ENCODE measurements around the gene GOSR2.

The GOSR2 gene

DNA sequence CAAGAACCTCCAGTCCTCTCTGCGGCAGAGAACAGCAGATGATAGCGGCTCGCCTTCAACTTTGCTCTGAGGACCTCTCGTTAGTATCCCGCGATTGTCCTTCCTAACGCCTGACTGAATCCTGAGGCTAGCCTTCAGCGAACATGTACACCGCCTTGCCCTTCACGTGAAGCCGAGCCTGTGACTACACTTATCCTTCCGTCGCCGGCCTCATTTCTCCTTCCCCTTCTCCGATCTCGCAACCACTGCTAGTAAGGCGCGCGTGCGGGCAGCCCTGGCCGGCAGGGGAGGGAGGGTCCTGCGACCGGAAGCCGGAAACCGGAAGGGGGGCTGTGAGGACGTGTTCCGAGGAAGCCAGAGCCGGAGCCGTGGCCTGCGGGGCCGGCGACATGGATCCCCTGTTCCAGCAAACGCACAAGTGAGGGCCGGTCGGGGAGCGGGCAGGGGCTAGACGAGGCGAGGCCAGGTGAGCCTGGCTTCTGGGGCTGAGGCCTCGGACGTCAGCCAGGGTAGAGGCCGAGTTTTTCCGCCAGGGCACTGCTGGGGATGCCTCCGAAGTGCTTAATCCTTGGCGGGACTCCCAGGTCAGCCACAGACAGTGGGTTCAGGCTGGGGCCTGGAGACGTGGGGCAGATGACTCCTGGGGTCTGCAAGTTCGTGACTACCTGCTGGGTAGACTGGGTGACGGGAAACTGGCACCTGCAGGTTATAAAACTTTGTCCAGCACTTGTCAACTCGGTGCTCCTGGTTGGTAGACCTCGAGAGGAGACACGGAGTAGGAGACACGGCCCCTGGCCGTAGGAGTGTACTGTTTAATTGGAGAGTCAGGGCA is at the start of gene GOSR2:
Gene GOSR2 (plus strand): TSS at position 357 of the 832 bp plus-strand sequence. CDS start 33 bp downstream, at position 390.
- Histone ChIP-seq H3K27me3 (ENCODE audit: control insufficient read depth, insufficient read depth, low read length) (no peaks in the 10 kb centered on the region), H3K9ac (ENCODE audit: low read length) (peak within 1 kb of the TSS; percentile 92), H3K36me3 (ENCODE audit: control insufficient read depth, insufficient read depth, low read length) (no peaks in the 10 kb centered on the region), H3K4me3 (ENCODE audit: low read length) (peak within 1 kb of the TSS; percentile 88), H3K4me1 (ENCODE audit: control insufficient read depth, insufficient read depth, low read length) (peaks cover 24% of the 10 kb centered on the region), H3K9me3 (ENCODE audit: control insufficient read depth, low read length) (no peaks in the 10 kb centered on the region)

GRCh38 chr17:46873941-46874645 is 48.9 kb upstream of the GOSR2 start:
- Histone ChIP-seq H3K36me3 (ENCODE audit: control insufficient read depth, insufficient read depth, low read length) (no peaks in the 10 kb centered on the region), H3K27me3 (ENCODE audit: control insufficient read depth, insufficient read depth, low read length) (no peaks in the 10 kb centered on the region), H3K4me1 (ENCODE audit: control insufficient read depth, insufficient read depth, low read length) (peaks cover 6% of the 10 kb centered on the region), H3K9me3 (ENCODE audit: control insufficient read depth, low read length) (no peaks in the 10 kb centered on the region), H3K4me3 (ENCODE audit: low read length) (no peak overlapping the region), H3K9ac (ENCODE audit: low read length) (no peak overlapping the region)

GRCh38 chr17:46874906-46875305 is 48.1 kb upstream of the GOSR2 start:
- Histone ChIP-seq H3K9me3 (ENCODE audit: control insufficient read depth, low read length) (no peaks in the 10 kb centered on the region), H3K4me3 (ENCODE audit: low read length) (no peak overlapping the region), H3K27me3 (ENCODE audit: control insufficient read depth, insufficient read depth, low read length) (no peaks in the 10 kb centered on the region), H3K9ac (ENCODE audit: low read length) (no peak overlapping the region), H3K36me3 (ENCODE audit: control insufficient read depth, insufficient read depth, low read length) (no peaks in the 10 kb centered on the region), H3K4me1 (ENCODE audit: control insufficient read depth, insufficient read depth, low read length) (peaks cover 6% of the 10 kb centered on the region)

DNA sequence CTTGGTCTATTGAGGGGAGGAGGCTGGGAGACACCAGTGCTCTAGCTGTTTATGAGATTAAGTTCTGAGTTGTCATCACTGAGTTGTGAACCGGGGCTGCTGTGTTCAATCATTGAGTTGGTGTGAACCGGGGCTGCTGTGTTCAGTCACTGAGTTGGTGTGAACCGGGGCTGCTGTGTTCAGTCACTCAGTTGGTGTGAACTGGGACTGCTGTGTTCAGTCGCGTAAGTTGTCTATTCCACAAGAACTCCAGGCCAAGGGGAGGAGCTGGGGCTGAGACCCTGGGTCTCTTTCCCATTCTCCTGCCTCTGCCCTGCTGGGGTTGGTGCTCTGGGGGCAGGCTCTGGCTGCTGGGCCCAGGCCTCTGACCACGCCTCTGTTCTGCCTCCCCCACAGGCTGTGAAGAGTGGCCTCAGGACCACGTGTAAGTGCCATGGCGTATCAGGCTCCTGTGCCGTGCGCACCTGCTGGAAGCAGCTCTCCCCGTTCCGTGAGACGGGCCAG is 47.1 kb upstream of the GOSR2 start:
- Histone ChIP-seq H3K36me3 (ENCODE audit: control insufficient read depth, insufficient read depth, low read length) (no peaks in the 10 kb centered on the region), H3K4me1 (ENCODE audit: control insufficient read depth, insufficient read depth, low read length) (no peaks in the 10 kb centered on the region), H3K27me3 (ENCODE audit: control insufficient read depth, insufficient read depth, low read length) (no peaks in the 10 kb centered on the region), H3K9ac (ENCODE audit: low read length) (no peak overlapping the region), H3K4me3 (ENCODE audit: low read length) (no peak overlapping the region), H3K9me3 (ENCODE audit: control insufficient read depth, low read length) (no peaks in the 10 kb centered on the region)

- Histone ChIP-seq H3K9ac (ENCODE audit: low read length) (no peak overlapping the region), H3K27me3 (ENCODE audit: control insufficient read depth, insufficient read depth, low read length) (no peaks in the 10 kb centered on the region), H3K36me3 (ENCODE audit: control insufficient read depth, insufficient read depth, low read length) (no peaks in the 10 kb centered on the region), H3K4me3 (ENCODE audit: low read length) (no peak overlapping the region), H3K9me3 (ENCODE audit: control insufficient read depth, low read length) (no peaks in the 10 kb centered on the region), H3K4me1 (ENCODE audit: control insufficient read depth, insufficient read depth, low read length) (no peaks in the 10 kb centered on the region)
Measured at GRCh38 chr17:46876353-46876887, 46.5 kb upstream of the GOSR2 start.

GRCh38 chr17:46876926-46877325 is 46.0 kb upstream of the GOSR2 start:
- Histone ChIP-seq H3K27me3 (ENCODE audit: control insufficient read depth, insufficient read depth, low read length) (no peaks in the 10 kb centered on the region), H3K9me3 (ENCODE audit: control insufficient read depth, low read length) (no peaks in the 10 kb centered on the region), H3K9ac (ENCODE audit: low read length) (no peak overlapping the region), H3K4me1 (ENCODE audit: control insufficient read depth, insufficient read depth, low read length) (no peaks in the 10 kb centered on the region), H3K36me3 (ENCODE audit: control insufficient read depth, insufficient read depth, low read length) (no peaks in the 10 kb centered on the region), H3K4me3 (ENCODE audit: low read length) (no peak overlapping the region)

- H3K9ac ChIP-seq (ENCODE audit: low read length), result no peak overlapping the region
- no peaks in the 10 kb centered on the region for H3K27me3 ChIP-seq (ENCODE audit: control insufficient read depth, insufficient read depth, low read length)
- no peak overlapping the region for H3K4me3 ChIP-seq (ENCODE audit: low read length)
- H3K36me3 ChIP-seq (ENCODE audit: control insufficient read depth, insufficient read depth, low read length), result no peaks in the 10 kb centered on the region
- no peaks in the 10 kb centered on the region for H3K4me1 ChIP-seq (ENCODE audit: control insufficient read depth, insufficient read depth, low read length)
- no peaks in the 10 kb centered on the region for H3K9me3 ChIP-seq (ENCODE audit: control insufficient read depth, low read length)
Measured at GRCh38 chr17:46877466-46877865, 45.5 kb upstream of the GOSR2 start.

- Histone ChIP-seq H3K36me3 (ENCODE audit: control insufficient read depth, insufficient read depth, low read length) (no peaks in the 10 kb centered on the region), H3K4me3 (ENCODE audit: low read length) (no peak overlapping the region), H3K4me1 (ENCODE audit: control insufficient read depth, insufficient read depth, low read length) (no peaks in the 10 kb centered on the region), H3K9ac (ENCODE audit: low read length) (no peak overlapping the region), H3K9me3 (ENCODE audit: control insufficient read depth, low read length) (no peaks in the 10 kb centered on the region), H3K27me3 (ENCODE audit: control insufficient read depth, insufficient read depth, low read length) (no peaks in the 10 kb centered on the region)
Measured at GRCh38 chr17:46878055-46878454, 44.9 kb upstream of the GOSR2 start.

- Histone ChIP-seq H3K4me3 (ENCODE audit: low read length) (no peak overlapping the region), H3K36me3 (ENCODE audit: control insufficient read depth, insufficient read depth, low read length) (no peaks in the 10 kb centered on the region), H3K4me1 (ENCODE audit: control insufficient read depth, insufficient read depth, low read length) (no peaks in the 10 kb centered on the region), H3K27me3 (ENCODE audit: control insufficient read depth, insufficient read depth, low read length) (no peaks in the 10 kb centered on the region), H3K9me3 (ENCODE audit: control insufficient read depth, low read length) (no peaks in the 10 kb centered on the region), H3K9ac (ENCODE audit: low read length) (no peak overlapping the region)
Measured at GRCh38 chr17:46879101-46879500, 43.9 kb upstream of the GOSR2 start.

DNA sequence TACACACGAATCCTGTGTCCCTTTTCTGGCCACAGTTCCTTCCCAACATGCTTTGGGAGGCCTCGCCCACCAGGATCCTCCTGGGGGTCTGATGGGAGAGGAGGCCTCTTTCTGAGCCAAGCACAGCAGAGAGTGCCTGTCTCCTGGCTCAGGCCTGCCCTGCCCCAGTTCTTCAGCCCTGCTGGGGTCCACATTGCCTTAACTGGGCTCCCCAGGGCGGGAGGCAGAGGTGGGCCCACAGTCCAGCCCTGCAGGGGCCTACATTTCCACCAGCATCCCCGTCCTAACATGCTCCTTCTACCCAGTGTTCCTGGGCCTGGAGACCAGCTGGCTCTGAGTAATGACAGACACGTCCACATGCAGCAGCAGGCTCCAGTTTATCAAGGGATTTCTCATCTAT is 41.9 kb upstream of the GOSR2 start:
- Histone ChIP-seq H3K9me3 (ENCODE audit: control insufficient read depth, low read length) (no peaks in the 10 kb centered on the region), H3K4me3 (ENCODE audit: low read length) (no peak overlapping the region), H3K36me3 (ENCODE audit: control insufficient read depth, insufficient read depth, low read length) (no peaks in the 10 kb centered on the region), H3K27me3 (ENCODE audit: control insufficient read depth, insufficient read depth, low read length) (peaks cover 3% of the 10 kb centered on the region), H3K4me1 (ENCODE audit: control insufficient read depth, insufficient read depth, low read length) (no peaks in the 10 kb centered on the region), H3K9ac (ENCODE audit: low read length) (no peak overlapping the region)

DNA sequence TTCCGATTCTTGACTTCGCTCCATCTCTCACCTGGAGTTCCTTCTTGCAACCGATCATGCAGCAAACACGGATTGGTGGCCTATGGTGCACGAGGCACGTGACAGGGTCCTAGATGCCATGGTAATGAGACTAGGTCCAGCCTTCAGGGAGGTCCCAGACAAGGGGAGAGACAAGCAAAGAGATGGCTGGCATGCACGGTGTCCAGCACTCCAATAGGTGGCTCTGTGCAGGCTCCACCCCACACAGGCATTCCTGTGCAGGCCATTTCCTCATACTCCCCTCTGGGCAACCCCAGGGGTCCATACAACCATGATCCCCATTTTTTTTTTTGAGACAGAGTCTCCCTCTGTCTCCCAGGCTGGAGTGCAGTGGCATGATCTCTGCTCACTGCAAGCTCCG is 40.3 kb upstream of the GOSR2 start:
- Histone ChIP-seq H3K27me3 (ENCODE audit: control insufficient read depth, insufficient read depth, low read length) (peaks cover 3% of the 10 kb centered on the region), H3K4me3 (ENCODE audit: low read length) (no peak overlapping the region), H3K9me3 (ENCODE audit: control insufficient read depth, low read length) (no peaks in the 10 kb centered on the region), H3K9ac (ENCODE audit: low read length) (no peak overlapping the region), H3K4me1 (ENCODE audit: control insufficient read depth, insufficient read depth, low read length) (no peaks in the 10 kb centered on the region), H3K36me3 (ENCODE audit: control insufficient read depth, insufficient read depth, low read length) (no peaks in the 10 kb centered on the region)

DNA sequence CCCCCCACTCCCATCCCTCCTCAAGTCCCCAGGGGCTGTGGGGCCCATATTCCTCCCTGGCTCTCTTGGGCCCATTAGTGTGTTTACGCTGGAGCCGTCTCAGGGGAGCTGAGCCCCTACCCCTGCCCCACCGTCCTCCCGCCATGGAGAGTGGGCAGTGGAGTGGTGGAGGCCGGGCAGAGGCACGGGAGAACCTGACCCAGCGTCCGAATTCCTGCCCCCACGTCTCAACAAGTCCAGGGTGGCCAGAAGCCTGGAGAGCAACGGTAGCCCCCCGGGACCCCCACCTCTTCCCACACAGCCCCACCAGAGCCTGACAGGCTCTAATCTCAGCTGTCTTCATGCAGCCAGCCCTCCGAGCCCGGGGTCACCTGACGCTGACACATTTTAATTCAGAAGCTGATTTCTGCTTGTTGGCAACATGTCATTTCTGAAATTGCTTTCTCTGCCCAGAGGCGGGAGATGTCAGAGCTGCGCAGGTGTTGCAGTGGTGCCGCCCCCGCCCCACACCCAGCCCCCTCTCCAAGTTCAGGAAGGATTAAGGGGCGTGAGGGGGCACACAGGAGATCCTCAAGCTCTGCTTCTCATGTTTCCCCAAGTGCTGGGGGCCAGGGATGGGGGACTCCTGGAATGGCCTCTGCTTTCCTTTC is 39.0 kb upstream of the GOSR2 start:
- H3K9ac ChIP-seq (ENCODE audit: low read length), result no peak overlapping the region
- H3K27me3 ChIP-seq (ENCODE audit: control insufficient read depth, insufficient read depth, low read length), result peaks cover 3% of the 10 kb centered on the region
- H3K9me3 ChIP-seq (ENCODE audit: control insufficient read depth, low read length), result no peaks in the 10 kb centered on the region
- H3K4me1 ChIP-seq (ENCODE audit: control insufficient read depth, insufficient read depth, low read length), result no peaks in the 10 kb centered on the region
- no peak overlapping the region for H3K4me3 ChIP-seq (ENCODE audit: low read length)
- no peaks in the 10 kb centered on the region for H3K36me3 ChIP-seq (ENCODE audit: control insufficient read depth, insufficient read depth, low read length)
